SJSA1 (cell line): ENCODE data around the gene NR5A2. TPM values are rescaled to one million over a fixed set of nuclear protein-coding genes. Genes with fewer than 3 reads are reported as not detected.
A peak's percentile ranks its signal among the peaks of the same experiment; 100 is the strongest.

ENCODE experiments used
- DNase-seq, 2 experiments: peaks; one replicate each; pipeline ENCODE4 v3.0.0-alpha.2; 2015 to 2020; ENCODE audit warnings: low spot score in 2 of 2, low read depth in 1 of 2
- H3K27ac ChIP-seq: fragments of 250-450 bp; sonication (Bioruptor Pico); 2 replicates; pipeline ENCODE4 v1.5.1; 2020; ENCODE audit warnings: mild to moderate bottlenecking, moderate library complexity
- H3K27me3 ChIP-seq: fragments of 250-450 bp; sonication (Bioruptor Pico); replicated peaks from 2 replicates; pipeline ENCODE4 v1.5.1; 2020; ENCODE audit warnings: mild to moderate bottlenecking, moderate library complexity
- H3K36me3 ChIP-seq: fragments of 250-450 bp; sonication (Bioruptor Pico); 2 replicates; pipeline ENCODE4 v1.5.1; 2020; ENCODE audit warnings: mild to moderate bottlenecking
- H3K4me1 ChIP-seq: fragments of 250-450 bp; sonication (Bioruptor Pico); replicated peaks from 2 replicates; pipeline ENCODE4 v1.6.1; 2021; ENCODE audit warnings: mild to moderate bottlenecking
- H3K4me3 ChIP-seq: fragments of 250-450 bp; sonication (Bioruptor Pico); 2 replicates; pipeline ENCODE4 v1.5.1; 2020; ENCODE audit warnings: mild to moderate bottlenecking
- H3K9me3 ChIP-seq: fragments of 250-450 bp; sonication (Bioruptor Pico); replicated peaks from 2 replicates; pipeline ENCODE4 v1.5.1; 2020; ENCODE audit warnings: mild to moderate bottlenecking
- total RNA-seq: library from RNA; depleted of rRNA; stranded (reverse); fragments of >200 nt; shearing (Covaris generic); gene quantifications from 2 replicates; pipeline ENCODE4 v1.2.3, GENCODE V29; 2014

The NR5A2 gene
- total RNA-seq, 1 experiment from 2014 or later = 0.03 TPM

GRCh38 chr1:200053646-200054045 is 26.1 kb downstream of the NR5A2 start:
- H3K4me1 ChIP-seq = no peaks in the 10 kb centered on the region
- H3K27ac ChIP-seq = no peak overlapping the region
- no peaks in the 10 kb centered on the region for H3K36me3 ChIP-seq
- no peaks in the 10 kb centered on the region for H3K9me3 ChIP-seq
- no peak for DNase-seq
- H3K27me3 ChIP-seq = no peaks in the 10 kb centered on the region
- no peak overlapping the region for H3K4me3 ChIP-seq

- DNase-seq = no peak
- Histone ChIP-seq H3K36me3 (no peaks in the 10 kb centered on the region), H3K27ac (no peak overlapping the region), H3K4me3 (no peak overlapping the region), H3K27me3 (0 out of 2 replicates have a peak, but pooled peaks cover 4% of the 10 kb centered on the region), H3K9me3 (no peaks in the 10 kb centered on the region), H3K4me1 (no peaks in the 10 kb centered on the region)
Measured at GRCh38 chr1:200058341-200058740, 30.8 kb downstream of the NR5A2 start.

GRCh38 chr1:200062143-200062542 is 34.6 kb downstream of the NR5A2 start:
- no peaks in the 10 kb centered on the region for H3K9me3 ChIP-seq

DNA sequence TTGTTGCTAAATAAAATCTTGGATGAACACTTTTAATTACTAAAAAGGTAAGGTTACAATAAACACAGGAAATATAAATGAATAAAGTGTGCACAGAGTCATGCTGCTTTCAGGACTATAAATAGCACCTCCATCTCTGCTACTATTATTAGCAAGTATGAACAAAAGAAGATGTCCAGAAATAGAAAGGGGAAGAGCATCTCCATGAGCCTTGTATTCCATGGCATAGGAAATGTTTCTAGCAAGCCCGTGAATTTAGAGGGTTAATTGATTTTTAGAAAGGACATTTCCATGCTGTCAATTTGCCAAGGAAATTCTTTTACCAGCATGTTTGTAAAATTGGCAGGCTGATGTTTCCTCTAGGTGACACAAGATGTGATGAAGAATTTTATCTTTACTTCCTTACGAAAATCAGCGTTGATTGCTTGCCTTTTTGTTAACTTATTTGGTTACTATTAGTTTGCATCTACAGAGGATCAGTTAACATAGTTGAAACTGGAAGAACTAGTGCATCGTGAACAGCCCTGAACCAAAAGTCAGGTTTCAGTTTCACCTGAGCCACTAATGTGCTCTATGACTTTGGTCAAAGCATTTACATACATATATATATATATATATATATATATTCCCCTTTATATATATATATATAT is 45.3 kb downstream of the NR5A2 start:
- H3K4me1 ChIP-seq = peaks cover 9% of the 10 kb centered on the region
- peaks cover 3% of the 10 kb centered on the region; the same call in 1 of the 2 replicates for H3K27me3 ChIP-seq
- no peak for DNase-seq
- no peaks in the 10 kb centered on the region for H3K9me3 ChIP-seq
- H3K27ac ChIP-seq = no peak overlapping the region
- H3K4me3 ChIP-seq = no peak overlapping the region
- no peaks in the 10 kb centered on the region for H3K36me3 ChIP-seq

More at GRCh38 chr1:200062143-200062542, 34.6 kb downstream of the NR5A2 start:
- DNase-seq = no peak
- no peak overlapping the region for H3K27ac ChIP-seq
- no peaks in the 10 kb centered on the region for H3K36me3 ChIP-seq
- peaks cover 9% of the 10 kb centered on the region; the same call in 1 of the 2 replicates for H3K27me3 ChIP-seq
- H3K4me3 ChIP-seq = no peak overlapping the region
- no peaks in the 10 kb centered on the region for H3K4me1 ChIP-seq

- Histone ChIP-seq H3K27me3 (no peaks in the 10 kb centered on the region), H3K4me1 (peaks cover 9% of the 10 kb centered on the region), H3K36me3 (no peaks in the 10 kb centered on the region), H3K4me3 (no peak overlapping the region), H3K27ac (no peak overlapping the region), H3K9me3 (no peaks in the 10 kb centered on the region)
- no peak for DNase-seq
Measured at GRCh38 chr1:200073286-200073637, 45.8 kb downstream of the NR5A2 start.

DNA sequence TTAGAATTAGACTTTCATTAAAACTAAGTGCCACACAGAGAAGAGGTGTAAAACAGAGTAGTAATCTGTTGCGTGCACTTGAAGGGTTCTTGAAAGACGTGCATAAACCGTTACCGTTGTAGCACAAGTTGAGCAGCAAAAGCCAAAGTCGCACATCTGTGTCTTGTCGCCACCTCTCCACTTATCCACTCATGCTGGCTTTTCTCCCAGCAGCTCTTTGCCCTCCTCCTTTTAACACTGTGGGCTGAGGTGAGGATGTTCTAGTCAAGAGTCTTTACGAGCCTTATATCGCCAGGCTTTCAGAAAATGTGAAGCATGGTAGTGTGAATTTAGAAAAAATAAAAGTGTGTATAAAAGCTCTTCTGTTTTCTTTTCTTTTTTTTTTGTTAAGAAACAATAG is 48.0 kb downstream of the NR5A2 start:
- Histone ChIP-seq H3K9me3 (no peaks in the 10 kb centered on the region), H3K27me3 (no peaks in the 10 kb centered on the region), H3K4me3 (no peak overlapping the region), H3K4me1 (peaks cover 9% of the 10 kb centered on the region), H3K27ac (no peak overlapping the region; the same call in 1 of the 2 replicates), H3K36me3 (no peaks in the 10 kb centered on the region)
- DNase-seq = no peak

- DNase-seq = peak; percentile 74 to 90
- Histone ChIP-seq H3K9me3 (no peaks in the 10 kb centered on the region), H3K36me3 (no peaks in the 10 kb centered on the region), H3K4me3 (peak overlapping the region; percentile 10), H3K4me1 (peaks cover 9% of the 10 kb centered on the region), H3K27me3 (no peaks in the 10 kb centered on the region), H3K27ac (peak overlapping the region; percentile 60)
Measured at GRCh38 chr1:200075938-200076546, 48.5 kb downstream of the NR5A2 start.

DNA sequence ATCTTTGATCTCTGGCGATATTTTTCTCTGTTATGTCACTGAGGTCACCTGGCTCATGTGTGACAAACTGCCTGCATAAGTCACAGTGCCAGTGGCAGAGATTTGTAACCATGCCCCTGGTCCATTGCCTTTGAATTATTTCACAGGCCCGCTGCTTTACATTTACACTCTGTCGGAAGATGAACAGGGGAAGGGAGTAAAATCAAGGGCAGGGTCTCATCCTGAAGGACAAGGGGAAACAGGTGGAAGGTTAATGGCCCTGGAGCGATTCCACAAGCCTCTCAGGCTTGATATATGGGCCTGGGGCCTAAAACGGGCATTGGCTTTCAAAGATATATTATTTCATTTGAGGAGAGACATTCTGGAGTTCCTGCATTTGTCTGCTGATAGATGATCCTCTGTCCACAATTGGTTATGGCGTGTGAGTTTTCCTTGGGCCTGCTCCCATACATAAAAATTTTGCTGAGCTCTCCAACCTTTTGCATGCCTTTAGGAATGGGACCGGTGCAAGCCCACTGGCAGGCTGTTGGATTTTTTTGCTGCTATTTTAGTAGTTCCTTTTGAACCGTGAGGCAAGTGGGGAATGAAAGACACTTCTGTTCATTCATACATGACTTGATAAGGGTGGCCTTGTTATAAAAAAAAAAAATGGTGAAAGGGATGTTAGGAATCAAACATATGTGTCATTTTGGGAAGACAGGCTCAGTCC is 51.9 kb downstream of the NR5A2 start:
- Histone ChIP-seq H3K27me3 (no peaks in the 10 kb centered on the region), H3K9me3 (no peaks in the 10 kb centered on the region), H3K36me3 (no peaks in the 10 kb centered on the region), H3K4me1 (peaks cover 9% of the 10 kb centered on the region), H3K4me3 (no peak overlapping the region), H3K27ac (no peak overlapping the region)
- no peak for DNase-seq

GRCh38 chr1:200081151-200081968 is 53.9 kb downstream of the NR5A2 start:
- Histone ChIP-seq H3K27ac (no peak overlapping the region), H3K9me3 (no peaks in the 10 kb centered on the region), H3K27me3 (no peaks in the 10 kb centered on the region), H3K4me3 (no peak overlapping the region), H3K36me3 (no peaks in the 10 kb centered on the region), H3K4me1 (no peaks in the 10 kb centered on the region; the same call in 1 of the 2 replicates)
- no peak for DNase-seq

GRCh38 chr1:200081969-200082245 is 54.4 kb downstream of the NR5A2 start:
- no peaks in the 10 kb centered on the region for H3K4me1 ChIP-seq
- DNase-seq = no peak
- H3K27ac ChIP-seq = no peak overlapping the region
- H3K9me3 ChIP-seq = no peaks in the 10 kb centered on the region
- no peak overlapping the region for H3K4me3 ChIP-seq
- no peaks in the 10 kb centered on the region for H3K36me3 ChIP-seq
- no peaks in the 10 kb centered on the region for H3K27me3 ChIP-seq

DNA sequence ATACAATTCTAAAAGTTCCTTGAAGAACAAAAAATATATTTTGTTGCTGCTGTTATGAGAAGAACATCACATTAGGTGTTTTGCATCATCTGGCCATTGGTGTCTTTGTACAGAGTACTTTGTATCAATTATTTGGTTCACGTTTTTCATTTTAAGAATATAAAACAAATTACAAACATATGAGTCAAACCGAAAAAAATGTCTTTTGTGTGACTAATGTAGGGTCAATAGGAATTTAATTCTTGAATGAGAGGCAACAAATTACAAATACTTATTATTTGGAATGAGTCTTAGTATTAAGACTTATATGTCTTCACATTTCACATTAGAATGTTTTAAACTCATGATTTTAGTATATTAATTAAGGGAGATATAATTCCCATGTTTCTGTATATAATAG is 54.8 kb downstream of the NR5A2 start:
- H3K27ac ChIP-seq = no peak overlapping the region
- no peaks in the 10 kb centered on the region for H3K4me1 ChIP-seq
- no peak for DNase-seq
- H3K4me3 ChIP-seq = no peak overlapping the region
- H3K9me3 ChIP-seq = no peaks in the 10 kb centered on the region
- H3K36me3 ChIP-seq = no peaks in the 10 kb centered on the region
- H3K27me3 ChIP-seq = no peaks in the 10 kb centered on the region

DNA sequence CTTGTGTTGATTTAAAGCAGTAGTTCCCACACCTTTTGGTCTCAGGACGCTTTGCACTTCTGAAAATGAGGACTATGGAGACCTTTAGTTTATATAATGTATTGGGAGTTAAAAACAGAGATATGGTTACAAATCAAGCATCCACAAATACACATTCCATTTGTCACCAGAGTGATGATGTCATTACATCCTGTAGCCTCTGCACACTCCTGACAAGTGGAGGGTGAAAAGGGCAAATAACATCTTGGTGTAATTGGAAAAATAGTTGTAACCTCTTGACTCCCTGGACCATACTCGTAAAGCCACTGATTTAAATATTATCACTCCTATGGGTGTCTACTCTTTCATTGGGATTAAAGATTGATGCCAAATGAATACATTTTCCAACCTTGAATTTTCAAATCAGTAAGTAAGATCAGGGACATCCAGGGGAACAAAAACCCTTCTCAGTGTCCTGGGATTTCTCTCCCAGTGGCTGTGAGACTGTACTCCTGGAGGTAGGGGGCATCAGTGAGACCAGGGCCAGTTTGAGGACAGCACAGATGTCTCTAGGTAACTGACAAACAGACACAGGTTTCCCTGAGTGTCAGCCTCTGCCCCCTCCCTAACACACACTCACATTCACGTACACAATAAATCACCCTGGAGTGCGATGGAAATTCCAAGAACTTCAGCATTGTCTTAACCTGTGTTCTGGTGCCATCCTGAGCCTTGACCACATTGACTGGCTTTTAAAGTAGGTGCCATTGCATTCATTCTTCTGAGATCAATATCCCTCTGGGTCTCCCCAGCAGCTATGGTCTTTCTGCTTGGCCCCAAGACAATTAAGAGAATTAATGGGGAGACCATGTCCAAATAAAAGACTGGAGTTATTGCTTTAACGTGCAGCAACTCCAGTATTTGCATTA is 63.0 kb downstream of the NR5A2 start:
- no peak for DNase-seq
- H3K4me1 ChIP-seq = peaks cover 6% of the 10 kb centered on the region

DNA sequence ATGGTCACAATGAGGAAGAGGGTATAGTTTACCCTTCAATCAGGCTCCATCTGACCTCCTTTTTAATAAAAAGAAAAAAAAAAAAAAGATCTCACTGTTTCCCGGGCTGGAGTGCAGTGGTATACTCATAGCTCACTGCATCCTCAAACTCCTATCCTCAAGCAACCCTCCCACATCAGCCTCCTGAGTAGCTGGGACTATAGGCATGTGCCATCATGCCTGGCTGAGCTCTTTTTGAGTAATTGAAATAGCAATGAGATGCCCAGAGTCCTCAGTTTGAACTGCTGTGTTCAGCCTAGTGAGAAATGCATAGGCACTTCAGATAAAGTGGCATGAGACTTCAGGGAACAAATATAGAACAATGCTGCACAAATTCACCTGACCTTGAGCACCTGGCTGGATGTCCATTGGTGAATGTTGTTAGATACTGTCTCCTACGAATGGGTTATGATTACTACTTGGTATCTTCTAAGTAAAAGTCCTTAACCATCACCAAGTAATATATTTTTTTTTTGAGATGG is 67.6 kb downstream of the NR5A2 start:
- H3K27ac ChIP-seq = no peak overlapping the region

More for the DNA sequence above, 63.0 kb downstream of the NR5A2 start:
- Histone ChIP-seq H3K27me3 (no peaks in the 10 kb centered on the region), H3K4me3 (no peak overlapping the region), H3K36me3 (no peaks in the 10 kb centered on the region), H3K27ac (no peak overlapping the region), H3K9me3 (no peaks in the 10 kb centered on the region)

More for the DNA sequence above, 67.6 kb downstream of the NR5A2 start:
- Histone ChIP-seq H3K4me3 (no peak overlapping the region), H3K4me1 (peaks cover 6% of the 10 kb centered on the region), H3K36me3 (no peaks in the 10 kb centered on the region), H3K9me3 (no peaks in the 10 kb centered on the region), H3K27me3 (no peaks in the 10 kb centered on the region)
- no peak for DNase-seq
